ENCODE measurements around the gene TMEM9. TPM values are rescaled to one million over a fixed set of nuclear protein-coding genes. Genes with fewer than 3 reads are reported as not detected.

The TMEM9 gene
- total and polyA plus RNA-seq, 2 of the 8 experiments (the other 6 are each of a cell fraction or from before 2014, with no cell fraction given): 79.9 to 181 TPM

GRCh38 chr1:201088395-201088794, 65.9 kb downstream of the TMEM9 start (continued):
- TF ChIP-seq TCF12 (IDR thresholded peaks at IDR 0.05; ENCODE audit: low read depth, low read length): no peak
- TF ChIP-seq POLR2A (IDR thresholded peaks at IDR 0.05; ENCODE audit: control extremely low read depth in 1 of 2, low read depth in 2 of 2, low read length in 2 of 2): no peak
- TF ChIP-seq CHD1 (IDR thresholded peaks at IDR 0.05; ENCODE audit: low read depth, low read length): no peak
- no peak for TF ChIP-seq CHD7 (IDR thresholded peaks at IDR 0.05; ENCODE audit: insufficient replicate concordance, low read length)
- TF ChIP-seq BACH1 (IDR thresholded peaks at IDR 0.05; ENCODE audit: low read length): no peak
